ENCODE data around the gene CFAP54. TPM values are rescaled to one million over a fixed set of nuclear protein-coding genes. Genes with fewer than 3 reads are reported as not detected.

The CFAP54 gene
- polyA plus RNA-seq, 2 of the 4 experiments (the other 2 are of a cell fraction): 0.70 to 1.2 TPM

DNA sequence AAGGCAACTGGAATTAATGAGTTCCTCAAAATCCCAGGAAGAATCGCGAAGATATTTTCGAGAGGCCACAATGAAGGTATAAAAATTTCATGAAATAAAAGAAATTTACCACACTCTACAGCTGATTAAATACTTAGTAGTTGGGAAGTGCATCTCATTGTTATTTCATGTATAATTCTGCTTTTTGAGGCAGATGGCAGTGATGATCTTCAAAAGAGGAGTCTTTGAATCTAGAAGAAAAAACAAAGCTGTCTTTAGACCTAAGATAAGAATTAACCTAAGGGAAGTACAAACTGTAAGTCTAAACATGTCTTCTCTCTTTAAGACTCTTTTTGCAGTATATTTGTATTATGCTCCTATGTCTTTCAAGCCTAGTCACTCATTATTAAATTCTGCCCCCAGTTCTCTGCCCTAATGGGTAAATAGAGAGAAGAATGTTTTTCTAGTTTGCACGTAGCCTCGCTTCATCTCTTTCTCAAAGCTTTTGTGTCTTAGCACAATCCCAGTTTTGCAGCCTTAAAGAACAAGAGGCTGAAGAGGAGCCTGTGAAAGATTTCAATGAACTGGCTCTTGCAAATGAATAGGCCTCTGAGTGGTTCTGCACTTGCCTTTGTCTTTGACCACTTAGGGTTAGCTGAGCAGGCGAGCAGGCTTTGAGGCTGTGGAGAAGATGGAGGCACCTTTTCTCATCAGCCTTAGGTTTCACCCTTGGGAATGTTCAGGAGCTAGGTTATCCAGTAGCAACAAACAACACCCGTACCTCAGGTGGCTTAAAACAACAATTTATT lies 32.7 kb downstream of the CFAP54 start:
- Histone ChIP-seq H3K27ac (no peak overlapping the region), H3K9me3 (no peaks in the 10 kb centered on the region), H3K4me1 (no peaks in the 10 kb centered on the region), H3K4me3 (no peak overlapping the region), H3K4me2 (no peak overlapping the region)
- ATAC-seq (peak in 1 of 2 experiments; percentile 21; a peak in 1 of 6 replicates), FAIRE-seq (no peak), DNase-seq (ENCODE audit: low read depth in 1 of 2, low spot score in 1 of 2) (no peak)
- 87% methylated on average over 7 of the region's 7 CpGs for WGBS (ENCODE audit: missing lambda C conversion rate)
- TF ChIP-seq, protein P1, sequence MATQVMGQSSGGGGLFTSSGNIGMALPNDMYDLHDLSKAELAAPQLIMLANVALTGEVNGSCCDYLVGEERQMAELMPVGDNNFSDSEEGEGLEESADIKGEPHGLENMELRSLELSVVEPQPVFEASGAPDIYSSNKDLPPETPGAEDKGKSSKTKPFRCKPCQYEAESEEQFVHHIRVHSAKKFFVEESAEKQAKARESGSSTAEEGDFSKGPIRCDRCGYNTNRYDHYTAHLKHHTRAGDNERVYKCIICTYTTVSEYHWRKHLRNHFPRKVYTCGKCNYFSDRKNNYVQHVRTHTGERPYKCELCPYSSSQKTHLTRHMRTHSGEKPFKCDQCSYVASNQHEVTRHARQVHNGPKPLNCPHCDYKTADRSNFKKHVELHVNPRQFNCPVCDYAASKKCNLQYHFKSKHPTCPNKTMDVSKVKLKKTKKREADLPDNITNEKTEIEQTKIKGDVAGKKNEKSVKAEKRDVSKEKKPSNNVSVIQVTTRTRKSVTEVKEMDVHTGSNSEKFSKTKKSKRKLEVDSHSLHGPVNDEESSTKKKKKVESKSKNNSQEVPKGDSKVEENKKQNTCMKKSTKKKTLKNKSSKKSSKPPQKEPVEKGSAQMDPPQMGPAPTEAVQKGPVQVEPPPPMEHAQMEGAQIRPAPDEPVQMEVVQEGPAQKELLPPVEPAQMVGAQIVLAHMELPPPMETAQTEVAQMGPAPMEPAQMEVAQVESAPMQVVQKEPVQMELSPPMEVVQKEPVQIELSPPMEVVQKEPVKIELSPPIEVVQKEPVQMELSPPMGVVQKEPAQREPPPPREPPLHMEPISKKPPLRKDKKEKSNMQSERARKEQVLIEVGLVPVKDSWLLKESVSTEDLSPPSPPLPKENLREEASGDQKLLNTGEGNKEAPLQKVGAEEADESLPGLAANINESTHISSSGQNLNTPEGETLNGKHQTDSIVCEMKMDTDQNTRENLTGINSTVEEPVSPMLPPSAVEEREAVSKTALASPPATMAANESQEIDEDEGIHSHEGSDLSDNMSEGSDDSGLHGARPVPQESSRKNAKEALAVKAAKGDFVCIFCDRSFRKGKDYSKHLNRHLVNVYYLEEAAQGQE (IDR thresholded peaks at IDR 0.05): no peak
- POLR2A ChIA-PET: no interaction called here
- CTCF ChIA-PET: interaction anchor here (0.6 to 1.1 kb wide), 3 partner anchors 19 to 146 kb away, joined by 3 to 4 read pairs (median 4); no protein-coding TSS in a partner anchor

DNA sequence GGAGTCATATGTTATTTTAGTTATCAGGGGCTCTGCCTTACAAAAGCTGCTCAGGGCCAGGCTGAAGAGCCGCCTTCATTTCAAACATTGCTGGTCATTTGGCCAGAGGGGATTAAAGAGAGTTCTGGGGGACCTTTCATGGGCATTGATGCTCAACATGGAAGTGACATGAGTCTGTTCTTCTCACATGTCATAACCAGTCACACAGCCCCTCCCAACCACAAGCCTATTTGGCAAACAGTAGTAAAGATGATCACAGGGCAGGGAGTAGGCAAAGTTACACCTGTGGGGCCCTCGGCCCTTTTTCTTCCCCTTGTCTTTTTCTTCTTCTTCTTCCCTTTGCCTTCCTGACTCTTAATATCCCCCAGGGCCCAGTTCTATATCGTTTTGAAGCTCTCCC lies 33.3 kb downstream of the CFAP54 start:
- Histone ChIP-seq H3K4me1 (no peaks in the 10 kb centered on the region), H3K4me2 (no peak overlapping the region), H3K9me3 (no peaks in the 10 kb centered on the region), H3K27ac (no peak overlapping the region), H3K4me3 (no peak overlapping the region)
- ATAC-seq (peak; percentile 29 to 43; a peak in 2 of 6 replicates), DNase-seq (ENCODE audit: low read depth in 1 of 2, low spot score in 1 of 2) (no peak), FAIRE-seq (no peak)
- 51% methylated on average over 3 of the region's 3 CpGs for WGBS (ENCODE audit: missing lambda C conversion rate)
- ChIA-PET POLR2A (no interaction called here), CTCF (no interaction called here)
- TF ChIP-seq RARB (CRISPR knock-in tag; IDR thresholded peaks at IDR 0.05) (no peak), CBX2 (IDR thresholded peaks at IDR 0.05; ENCODE audit: borderline replicate concordance, low read depth) (no peak), GATA3 (IDR thresholded peaks at IDR 0.05; ENCODE audit: borderline replicate concordance) (no peak), ZC3H11A (IDR thresholded peaks at IDR 0.05) (no peak), SREBF2 (IDR thresholded peaks at IDR 0.05) (no peak), RFX5 (IDR thresholded peaks at IDR 0.05) (no peak), PHF8 (IDR thresholded peaks at IDR 0.05; ENCODE audit: borderline replicate concordance, low read depth) (no peak), SMC3 (IDR thresholded peaks at IDR 0.05) (no peak), ESRRA (IDR thresholded peaks at IDR 0.05; ENCODE audit: borderline replicate concordance, low read length) (no peak), EP300 (IDR thresholded peaks at IDR 0.05) (no peak), JUN (IDR thresholded peaks at IDR 0.05) (no peak)

DNA sequence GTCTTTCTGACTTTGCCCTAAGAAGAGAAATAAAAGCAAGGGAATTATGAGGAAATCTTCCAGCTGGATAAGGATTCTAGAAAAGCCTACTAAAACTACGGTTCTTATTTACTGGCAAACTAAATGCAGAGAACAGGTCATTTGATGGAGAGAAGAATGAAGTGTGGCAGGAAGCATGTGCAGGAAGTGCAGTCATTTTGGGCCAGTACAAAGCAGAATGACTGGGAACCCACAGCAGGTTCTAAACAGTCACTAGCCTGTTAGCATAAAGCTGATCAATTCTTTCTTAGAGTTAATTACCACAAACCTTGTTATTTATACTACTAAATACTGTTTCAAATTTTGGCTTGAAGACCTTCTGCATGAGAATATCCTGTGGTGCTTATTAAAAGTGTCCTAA lies 36.7 kb downstream of the CFAP54 start:
- Histone ChIP-seq H3K27ac (no peak overlapping the region), H3K4me3 (no peak overlapping the region), H3K4me1 (no peaks in the 10 kb centered on the region), H3K4me2 (no peak overlapping the region), H3K9me3 (no peaks in the 10 kb centered on the region)
- ChIA-PET POLR2A (no interaction called here), CTCF (no interaction called here)
- 75% methylated on average over 1 of the region's 1 CpG for WGBS (ENCODE audit: missing lambda C conversion rate)
- no peak for ATAC-seq
- FAIRE-seq: no peak
- TF ChIP-seq, protein P2, sequence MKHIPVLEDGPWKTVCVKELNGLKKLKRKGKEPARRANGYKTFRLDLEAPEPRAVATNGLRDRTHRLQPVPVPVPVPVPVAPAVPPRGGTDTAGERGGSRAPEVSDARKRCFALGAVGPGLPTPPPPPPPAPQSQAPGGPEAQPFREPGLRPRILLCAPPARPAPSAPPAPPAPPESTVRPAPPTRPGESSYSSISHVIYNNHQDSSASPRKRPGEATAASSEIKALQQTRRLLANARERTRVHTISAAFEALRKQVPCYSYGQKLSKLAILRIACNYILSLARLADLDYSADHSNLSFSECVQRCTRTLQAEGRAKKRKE (CRISPR knock-in tag; IDR thresholded peaks at IDR 0.05; ENCODE audit: low read depth): no peak
- TF ChIP-seq NFE2L2 (conservative IDR thresholded peaks at IDR 0.05; ENCODE audit: low read length) (no peak), ZFP36 (IDR thresholded peaks at IDR 0.05; ENCODE audit: borderline replicate concordance, partially characterized antibody) (no peak), CBX8 (IDR thresholded peaks at IDR 0.05) (no peak), ZC3H11A (IDR thresholded peaks at IDR 0.05) (no peak), RARB (CRISPR knock-in tag; IDR thresholded peaks at IDR 0.05) (no peak), MYC (IDR thresholded peaks at IDR 0.05; ENCODE audit: borderline replicate concordance, low read length) (no peak), EP300 (IDR thresholded peaks at IDR 0.05) (no peak), TFCP2L1 (CRISPR knock-in tag; IDR thresholded peaks at IDR 0.05) (no peak)
- TF ChIP-seq, protein P3, sequence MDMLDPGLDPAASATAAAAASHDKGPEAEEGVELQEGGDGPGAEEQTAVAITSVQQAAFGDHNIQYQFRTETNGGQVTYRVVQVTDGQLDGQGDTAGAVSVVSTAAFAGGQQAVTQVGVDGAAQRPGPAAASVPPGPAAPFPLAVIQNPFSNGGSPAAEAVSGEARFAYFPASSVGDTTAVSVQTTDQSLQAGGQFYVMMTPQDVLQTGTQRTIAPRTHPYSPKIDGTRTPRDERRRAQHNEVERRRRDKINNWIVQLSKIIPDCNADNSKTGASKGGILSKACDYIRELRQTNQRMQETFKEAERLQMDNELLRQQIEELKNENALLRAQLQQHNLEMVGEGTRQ (IDR thresholded peaks at IDR 0.05): no peak
- TF ChIP-seq, protein P4, sequence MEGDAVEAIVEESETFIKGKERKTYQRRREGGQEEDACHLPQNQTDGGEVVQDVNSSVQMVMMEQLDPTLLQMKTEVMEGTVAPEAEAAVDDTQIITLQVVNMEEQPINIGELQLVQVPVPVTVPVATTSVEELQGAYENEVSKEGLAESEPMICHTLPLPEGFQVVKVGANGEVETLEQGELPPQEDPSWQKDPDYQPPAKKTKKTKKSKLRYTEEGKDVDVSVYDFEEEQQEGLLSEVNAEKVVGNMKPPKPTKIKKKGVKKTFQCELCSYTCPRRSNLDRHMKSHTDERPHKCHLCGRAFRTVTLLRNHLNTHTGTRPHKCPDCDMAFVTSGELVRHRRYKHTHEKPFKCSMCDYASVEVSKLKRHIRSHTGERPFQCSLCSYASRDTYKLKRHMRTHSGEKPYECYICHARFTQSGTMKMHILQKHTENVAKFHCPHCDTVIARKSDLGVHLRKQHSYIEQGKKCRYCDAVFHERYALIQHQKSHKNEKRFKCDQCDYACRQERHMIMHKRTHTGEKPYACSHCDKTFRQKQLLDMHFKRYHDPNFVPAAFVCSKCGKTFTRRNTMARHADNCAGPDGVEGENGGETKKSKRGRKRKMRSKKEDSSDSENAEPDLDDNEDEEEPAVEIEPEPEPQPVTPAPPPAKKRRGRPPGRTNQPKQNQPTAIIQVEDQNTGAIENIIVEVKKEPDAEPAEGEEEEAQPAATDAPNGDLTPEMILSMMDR (IDR thresholded peaks at IDR 0.05): no peak
- TF ChIP-seq, protein P5, sequence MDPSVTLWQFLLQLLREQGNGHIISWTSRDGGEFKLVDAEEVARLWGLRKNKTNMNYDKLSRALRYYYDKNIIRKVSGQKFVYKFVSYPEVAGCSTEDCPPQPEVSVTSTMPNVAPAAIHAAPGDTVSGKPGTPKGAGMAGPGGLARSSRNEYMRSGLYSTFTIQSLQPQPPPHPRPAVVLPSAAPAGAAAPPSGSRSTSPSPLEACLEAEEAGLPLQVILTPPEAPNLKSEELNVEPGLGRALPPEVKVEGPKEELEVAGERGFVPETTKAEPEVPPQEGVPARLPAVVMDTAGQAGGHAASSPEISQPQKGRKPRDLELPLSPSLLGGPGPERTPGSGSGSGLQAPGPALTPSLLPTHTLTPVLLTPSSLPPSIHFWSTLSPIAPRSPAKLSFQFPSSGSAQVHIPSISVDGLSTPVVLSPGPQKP (IDR thresholded peaks at IDR 0.05; ENCODE audit: low read depth, low read length): no peak
- no peak for DNase-seq (ENCODE audit: low read depth in 1 of 2, low spot score in 1 of 2)
